Dermis blood vessel endothelial cell (primary cell): Measurements from ENCODE around the gene PGM5. TPM values are rescaled to one million over a fixed set of nuclear protein-coding genes. Genes with fewer than 3 reads are reported as not detected.

Experiments
- total RNA-seq: library from RNA; depleted of rRNA; stranded (reverse); fragments of >200 nt; gene quantifications from 2 replicates; pipeline ENCODE4 v1.2.3, GENCODE V29; 2014

The PGM5 gene
- total RNA-seq, 1 donor from 2014 or later, result 110 TPM

Other genes with a start within 250 kb of the PGM5 start
- gene ZNG1C, start 114.6 kb upstream of the PGM5 start, total RNA-seq, result 22.1 and 46.6 TPM in 2 replicates
- gene FOXD4L3, start 53.7 kb upstream of the PGM5 start, total RNA-seq, result not detected in 2 replicates
- 0.51 TPM in 1 of 2 replicates, not detected in the other for gene TMEM252, start 184.3 kb downstream of the PGM5 start, total RNA-seq